Stimulated activated CD8-positive, alpha-beta memory T cell treated with anti-CD3 and anti-CD28 coated beads, Interleukin-15, amount 100 ng/mL, for 4 hours (primary cell): ENCODE data around the gene ERC1.
"Not testable (repeated sequence)": the region's sequence is repeated elsewhere in the genome, so short reads cannot be mapped to it uniquely, and the experiment has no call there.

Experiments used
- DNase-seq, 2 donors: peaks; one replicate each; pipeline ENCODE4 v3.0.0-alpha.2; 2020; ENCODE audit warnings: low read depth in 2 of 2

ERC1 gene

GRCh38 chr12:1022032-1022970 lies 31.3 kb downstream of the ERC1 start:
- no peak for DNase-seq

GRCh38 chr12:1030779-1031178 lies 39.8 kb downstream of the ERC1 start:
- DNase-seq = no peak

DNA sequence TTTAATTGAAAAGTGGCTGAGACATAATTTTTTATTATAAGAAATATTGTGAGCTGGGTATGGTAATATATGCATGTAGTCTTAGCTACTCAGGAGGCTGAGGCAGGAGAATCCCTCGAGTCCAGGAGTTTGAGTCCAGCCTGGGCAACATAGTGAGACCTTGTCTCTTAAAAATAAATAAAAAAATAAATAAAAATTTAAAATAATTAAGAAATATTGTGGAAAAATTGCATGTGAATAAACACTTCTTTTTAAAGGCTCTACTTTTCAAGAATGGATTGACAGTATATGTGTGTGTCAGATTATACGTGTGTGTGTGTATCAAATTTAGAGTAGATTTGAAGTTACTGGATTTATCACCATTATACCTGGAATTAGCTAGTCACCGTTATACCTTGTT lies 43.2 kb downstream of the ERC1 start:
- no peak for DNase-seq

DNA sequence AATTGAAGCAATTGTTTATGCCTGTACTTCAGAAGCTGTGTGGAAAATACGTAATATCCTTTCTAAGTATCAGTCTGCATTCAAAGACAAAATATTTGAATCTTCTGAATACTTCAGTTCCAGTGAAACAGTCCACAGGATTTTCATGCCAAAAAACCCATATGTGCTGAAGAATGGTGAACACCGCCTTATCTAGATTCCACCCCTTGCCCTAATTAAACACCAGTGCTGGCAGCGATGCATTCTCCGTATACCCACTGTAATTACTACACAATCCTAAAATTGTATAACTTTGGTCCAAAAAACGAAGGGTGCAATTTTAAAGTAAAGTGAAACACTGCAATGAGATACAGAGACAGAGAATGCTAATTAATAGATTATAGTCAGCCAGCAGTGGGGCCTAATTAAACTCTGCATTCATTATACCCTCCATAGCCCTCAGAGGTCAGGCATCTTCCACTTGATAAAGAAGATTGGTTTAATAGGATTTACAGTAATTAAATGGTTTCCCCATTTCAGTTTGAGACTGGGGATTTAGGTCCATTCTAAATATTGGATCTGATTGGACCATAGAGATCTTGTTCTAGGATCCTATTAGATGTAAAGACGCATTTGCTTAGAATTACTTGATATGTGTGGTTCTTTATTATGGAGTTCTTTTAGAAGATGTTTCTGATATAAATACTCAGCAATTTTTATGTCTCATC lies 43.9 kb downstream of the ERC1 start:
- no peak for DNase-seq

DNA sequence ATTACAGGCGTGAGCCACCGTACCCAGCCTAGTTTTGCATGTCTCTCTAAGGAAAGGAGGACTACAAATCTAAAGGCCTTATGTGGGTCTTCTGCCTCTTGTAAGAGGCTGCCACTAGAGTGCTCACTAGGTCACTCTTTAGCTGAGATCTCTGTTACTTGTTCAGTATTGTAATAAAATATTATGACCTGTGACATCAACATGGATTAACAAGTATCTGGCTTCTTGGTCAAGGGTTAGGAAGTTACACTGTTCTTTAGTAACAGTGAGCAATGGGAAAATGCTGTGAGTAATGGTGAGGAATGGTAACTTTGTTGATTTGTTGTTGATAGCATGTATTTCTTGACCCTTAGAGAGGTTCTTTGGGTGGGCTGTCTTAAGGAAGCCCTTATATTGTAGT lies 50.5 kb downstream of the ERC1 start:
- DNase-seq = no peak

DNA sequence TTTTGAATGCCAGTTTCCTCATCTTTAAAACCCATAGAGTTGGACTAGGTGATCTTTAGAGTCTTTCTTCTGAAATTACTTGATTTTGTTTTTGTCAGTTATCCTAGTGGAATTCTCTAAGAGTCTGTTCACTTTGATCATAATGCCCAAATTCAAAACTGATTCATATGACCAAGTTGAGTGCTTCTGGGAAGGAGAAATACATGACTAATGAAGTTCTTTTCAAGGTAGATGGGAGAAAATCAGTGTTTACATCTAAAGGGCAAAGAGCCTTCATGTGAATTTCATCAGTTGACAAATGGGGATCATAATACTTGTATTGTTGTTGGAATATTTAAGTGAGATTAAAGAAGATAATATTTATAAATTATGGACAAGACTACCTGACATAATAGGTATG lies 53.2 kb downstream of the ERC1 start:
- no peak for DNase-seq

DNA sequence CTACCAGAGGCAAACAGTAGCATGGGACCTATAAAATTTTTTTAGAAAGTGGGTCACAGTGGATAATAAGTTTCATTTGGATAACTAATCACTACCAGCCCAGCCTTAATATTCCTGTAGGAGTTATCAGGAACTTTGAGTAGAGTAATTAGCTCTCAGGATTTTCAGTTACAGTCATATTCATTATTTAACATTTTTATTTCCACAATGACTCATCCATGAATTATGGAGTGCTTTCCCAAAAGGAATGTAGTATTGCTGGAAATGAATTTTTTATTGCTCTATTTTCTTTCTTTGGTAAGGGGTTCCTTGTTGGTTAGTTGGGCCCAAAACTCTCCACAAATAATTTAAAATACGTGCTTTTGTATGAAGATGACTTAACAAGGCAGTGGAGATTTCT lies 53.7 kb downstream of the ERC1 start:
- no peak for DNase-seq

GRCh38 chr12:1046727-1047126 lies 55.7 kb downstream of the ERC1 start:
- DNase-seq = no peak

- DNase-seq = no peak
These were observed 57.1 kb downstream of the ERC1 start for GRCh38 chr12:1047898-1048660.

- DNase-seq = no peak
These were observed 59.2 kb downstream of the ERC1 start for GRCh38 chr12:1050059-1050707.

DNA sequence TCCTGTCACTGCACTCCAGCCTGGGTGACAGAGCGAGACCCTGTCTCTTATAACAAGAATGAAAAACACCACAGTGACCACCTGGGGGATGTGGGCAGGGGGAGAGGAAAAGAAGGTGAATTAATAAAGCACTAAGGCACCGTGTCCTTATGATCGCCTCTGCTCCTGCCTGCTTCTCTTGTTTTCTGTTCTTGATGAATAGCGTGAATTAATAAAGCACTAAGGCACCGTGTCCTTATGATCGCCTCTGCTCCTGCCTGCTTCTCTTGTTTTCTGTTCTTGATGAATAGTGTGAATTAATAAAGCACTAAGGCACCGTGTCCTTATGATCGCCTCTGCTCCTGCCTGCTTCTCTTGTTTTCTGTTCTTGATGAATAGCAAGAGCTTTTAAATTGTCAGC lies 60.6 kb downstream of the ERC1 start:
- DNase-seq = not testable (repeated sequence)

DNA sequence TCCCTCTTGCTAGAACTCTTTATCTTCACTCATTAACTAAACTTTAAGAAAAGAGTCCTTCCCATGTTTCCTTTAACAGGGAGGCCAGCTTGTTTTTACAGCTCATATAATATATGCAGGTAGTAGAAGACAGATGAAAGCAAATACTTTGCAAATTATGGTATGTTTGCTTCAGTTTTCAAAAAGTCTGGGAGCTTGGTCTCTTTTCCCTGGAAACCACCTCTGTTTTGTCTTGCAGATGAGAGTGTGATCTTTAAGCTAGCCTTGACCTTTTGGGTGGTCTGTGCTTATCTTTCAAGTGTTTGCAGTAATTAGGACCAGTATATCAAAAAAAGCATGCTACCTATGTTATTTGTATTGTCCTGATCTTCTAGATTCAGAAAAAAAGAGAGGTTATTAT lies 62.7 kb downstream of the ERC1 start:
- no peak for DNase-seq

GRCh38 chr12:1054117-1054870 lies 63.3 kb downstream of the ERC1 start:
- no peak for DNase-seq

GRCh38 chr12:1056390-1056789 lies 65.4 kb downstream of the ERC1 start:
- no peak for DNase-seq

DNA sequence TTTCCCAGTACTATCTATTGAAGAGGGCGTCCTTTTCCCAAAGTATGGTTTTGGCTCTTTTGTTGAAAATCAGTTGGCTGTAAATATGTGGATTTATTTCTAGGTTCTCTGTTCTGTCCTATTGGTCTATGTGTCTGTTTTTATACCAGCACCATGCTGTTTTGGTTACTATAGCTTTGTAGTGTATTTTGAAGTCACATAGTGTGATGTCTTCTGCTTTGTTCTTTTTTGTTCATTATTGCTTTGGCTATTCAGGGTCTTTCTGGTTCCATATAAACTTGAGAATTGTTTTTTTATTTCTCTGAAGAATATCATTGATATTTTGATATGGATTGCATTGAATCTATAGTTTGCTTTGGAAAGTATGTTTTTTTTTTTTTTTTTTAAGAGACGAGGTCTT lies 67.4 kb downstream of the ERC1 start:
- DNase-seq = no peak

DNA sequence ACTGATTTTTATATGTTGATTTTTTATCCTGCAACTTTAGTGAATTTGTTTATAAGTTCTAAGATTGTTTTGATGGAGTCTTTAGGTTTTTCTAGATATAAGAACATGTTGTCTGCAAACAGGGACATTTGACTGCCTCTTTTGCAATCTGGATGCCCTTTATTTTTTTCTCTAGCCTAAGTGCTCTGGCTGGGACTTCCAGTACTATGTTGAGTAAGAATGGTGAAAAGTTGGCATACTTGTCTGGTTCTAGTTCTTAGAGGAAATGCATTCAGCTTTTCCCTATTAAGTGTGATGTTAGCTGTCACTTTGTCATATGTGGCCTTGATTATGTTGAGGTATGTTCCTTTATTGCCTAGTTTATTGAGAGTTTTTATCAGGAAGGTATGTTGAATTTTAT lies 68.1 kb downstream of the ERC1 start:
- no peak for DNase-seq

DNA sequence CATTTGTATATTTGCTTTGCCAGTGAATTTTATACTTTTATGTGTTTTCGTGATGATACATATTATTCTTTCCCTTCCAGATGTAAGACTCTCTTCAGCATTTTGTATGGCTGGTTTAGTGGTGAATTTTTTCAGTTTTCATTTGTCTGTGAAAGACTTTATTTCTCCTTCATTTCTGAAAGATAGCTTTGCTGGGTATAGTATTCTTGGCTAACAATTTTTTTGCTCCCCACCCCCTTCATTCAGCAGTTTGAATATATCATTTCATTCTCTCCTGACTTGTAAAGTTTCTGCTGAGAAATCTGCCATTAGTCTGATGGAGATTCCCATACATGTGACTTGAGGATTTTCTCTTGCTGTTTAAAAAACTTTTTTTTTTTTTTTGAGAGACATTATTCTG lies 72.8 kb downstream of the ERC1 start:
- no peak for DNase-seq

- DNase-seq = no peak
These were observed 73.3 kb downstream of the ERC1 start for GRCh38 chr12:1064317-1064716.

- DNase-seq = no peak
These were observed 74.6 kb downstream of the ERC1 start for GRCh38 chr12:1065629-1066028.

GRCh38 chr12:1069846-1070245 lies 78.8 kb downstream of the ERC1 start:
- DNase-seq = no peak

DNA sequence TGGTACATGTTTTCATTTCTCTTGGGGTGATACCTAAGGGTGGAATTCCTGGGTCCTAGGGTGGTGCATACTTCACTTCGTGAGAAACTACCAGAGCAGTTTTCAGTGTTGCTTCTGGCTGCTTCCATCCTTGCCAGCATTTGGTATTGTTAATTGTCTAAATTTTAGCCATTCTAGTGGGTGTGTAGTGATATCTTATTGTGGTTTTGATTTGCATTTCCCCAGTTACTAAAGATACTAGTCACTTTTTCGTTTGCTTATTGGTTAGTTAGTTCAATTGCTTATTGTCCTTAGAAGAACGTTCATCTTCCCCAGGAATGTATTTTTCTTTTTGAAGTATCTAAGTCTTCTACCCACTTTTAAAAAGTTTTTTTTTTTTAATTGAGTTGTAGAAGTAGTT lies 80.2 kb downstream of the ERC1 start:
- no peak for DNase-seq
